WI38 (cell line): ENCODE measurements around the gene DNAH6.
"Not testable (repeated sequence)": the region's sequence is repeated elsewhere in the genome, so short reads cannot be mapped to it uniquely, and the experiment has no call there.

Experiments
- H3K4me3 ChIP-seq: 2 replicates; pipeline ENCODE4 v1.5.1; 2011; ENCODE audit warnings: low read depth, mild to moderate bottlenecking, control low read depth, low read length
- CTCF ChIP-seq: IDR thresholded peaks from 2 replicates; pipeline ENCODE4 v1.5.1; 2012; ENCODE audit warnings: low read depth, mild to moderate bottlenecking, control low read depth, low read length

Gene DNAH6

GRCh38 chr2:84516234-84516986 lies at the start of gene DNAH6:
TSS of gene DNAH6 (plus strand) at chr2:84516498. CDS start at chr2:84517827, 1,329 bp downstream.
- peak within 1 kb of the TSS; percentile 73 for H3K4me3 ChIP-seq
- no peak for TF ChIP-seq CTCF

GRCh38 chr2:84467389-84467788 lies 48.9 kb upstream of the DNAH6 start:
- TF ChIP-seq CTCF, result no peak
- H3K4me3 ChIP-seq, result no peak overlapping the region

DNA sequence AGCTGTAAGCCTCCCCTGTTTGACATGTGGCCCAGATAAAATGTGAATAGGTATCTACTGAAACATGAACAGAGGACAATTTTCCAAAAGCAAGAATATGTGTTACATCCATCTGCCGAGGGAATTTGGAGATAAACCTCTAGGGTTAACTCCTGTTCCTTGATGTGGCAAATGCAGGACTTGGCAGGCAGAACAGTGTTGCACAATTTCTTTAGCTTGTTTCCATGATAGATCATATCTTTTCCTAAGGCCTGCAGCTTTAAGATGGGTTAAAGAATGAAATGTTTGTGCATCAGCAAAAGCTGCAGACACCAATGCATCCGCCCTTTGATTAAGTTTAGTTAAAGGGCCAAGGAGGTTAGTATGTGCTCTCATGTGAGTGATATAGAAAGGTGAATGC lies 43.9 kb upstream of the DNAH6 start:
- H3K4me3 ChIP-seq, result not testable (repeated sequence)

- no peak for TF ChIP-seq CTCF
- H3K4me3 ChIP-seq, result no peak overlapping the region
Measured at GRCh38 chr2:84472856-84473565, 43.3 kb upstream of the DNAH6 start.

GRCh38 chr2:84474176-84474575 lies 42.1 kb upstream of the DNAH6 start:
- no peak overlapping the region for H3K4me3 ChIP-seq
- no peak for TF ChIP-seq CTCF

GRCh38 chr2:84477886-84478285 lies 38.4 kb upstream of the DNAH6 start:
- H3K4me3 ChIP-seq, result no peak overlapping the region
- TF ChIP-seq CTCF, result no peak

DNA sequence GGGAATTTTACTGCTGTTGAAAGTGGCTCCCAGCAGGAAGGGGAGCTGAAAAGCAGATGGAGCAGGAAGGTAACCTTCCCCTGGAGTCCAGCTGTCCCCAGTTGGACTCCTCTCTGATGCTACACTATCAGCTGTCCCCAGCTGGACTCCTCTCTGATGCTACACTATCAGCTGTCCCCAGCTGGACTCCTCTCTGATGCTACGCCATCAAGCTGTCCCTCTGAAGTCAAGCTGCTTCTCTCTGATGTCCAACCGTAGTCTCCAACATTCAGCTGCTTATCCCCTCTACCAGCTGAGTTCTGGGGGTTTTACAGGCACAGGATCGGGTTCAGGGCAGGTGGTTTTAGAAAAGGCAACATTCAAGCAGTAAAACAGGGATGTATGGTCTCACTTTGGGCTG lies 37.4 kb upstream of the DNAH6 start:
- TF ChIP-seq CTCF, result no peak
- no peak overlapping the region for H3K4me3 ChIP-seq
